Measurements from ENCODE around the gene CPNE5.

Gene CPNE5

DNA sequence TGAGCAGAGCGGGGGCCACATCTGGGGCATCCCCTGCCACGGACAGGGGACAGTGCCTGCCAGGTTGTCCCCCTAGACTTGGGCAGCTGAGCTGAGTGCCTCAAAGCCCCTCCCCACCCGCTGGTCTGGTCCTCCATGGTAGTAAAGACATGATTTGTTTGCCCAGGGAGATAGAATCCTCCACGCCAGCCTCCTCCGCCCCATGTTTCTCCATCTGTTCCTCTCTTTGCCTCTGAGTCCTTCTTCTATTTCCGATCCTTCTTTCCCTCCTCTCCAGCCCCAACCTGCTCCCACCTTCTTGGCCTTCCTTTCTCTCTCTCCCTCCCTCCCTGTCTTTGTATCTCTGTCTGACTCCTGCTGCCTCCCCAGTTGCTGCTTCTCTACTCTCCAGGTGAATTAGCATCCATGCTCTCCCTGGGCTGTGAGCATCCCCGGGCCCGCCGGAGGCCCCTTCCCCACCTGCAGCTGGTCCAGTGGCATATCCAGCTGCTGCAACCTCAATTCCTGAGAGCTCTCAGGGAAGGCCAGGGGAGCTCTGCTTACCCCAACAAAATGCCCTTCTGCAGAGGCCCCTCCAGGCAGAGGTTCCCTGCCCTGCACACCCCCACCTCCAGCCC is 45.8 kb downstream of the CPNE5 start:
- DNase-seq (ENCODE audit: low spot score) = no peak
- Histone ChIP-seq H3K4me3 (no peak overlapping the region), H3K27ac (no peak overlapping the region)
- TF ChIP-seq, protein P1, sequence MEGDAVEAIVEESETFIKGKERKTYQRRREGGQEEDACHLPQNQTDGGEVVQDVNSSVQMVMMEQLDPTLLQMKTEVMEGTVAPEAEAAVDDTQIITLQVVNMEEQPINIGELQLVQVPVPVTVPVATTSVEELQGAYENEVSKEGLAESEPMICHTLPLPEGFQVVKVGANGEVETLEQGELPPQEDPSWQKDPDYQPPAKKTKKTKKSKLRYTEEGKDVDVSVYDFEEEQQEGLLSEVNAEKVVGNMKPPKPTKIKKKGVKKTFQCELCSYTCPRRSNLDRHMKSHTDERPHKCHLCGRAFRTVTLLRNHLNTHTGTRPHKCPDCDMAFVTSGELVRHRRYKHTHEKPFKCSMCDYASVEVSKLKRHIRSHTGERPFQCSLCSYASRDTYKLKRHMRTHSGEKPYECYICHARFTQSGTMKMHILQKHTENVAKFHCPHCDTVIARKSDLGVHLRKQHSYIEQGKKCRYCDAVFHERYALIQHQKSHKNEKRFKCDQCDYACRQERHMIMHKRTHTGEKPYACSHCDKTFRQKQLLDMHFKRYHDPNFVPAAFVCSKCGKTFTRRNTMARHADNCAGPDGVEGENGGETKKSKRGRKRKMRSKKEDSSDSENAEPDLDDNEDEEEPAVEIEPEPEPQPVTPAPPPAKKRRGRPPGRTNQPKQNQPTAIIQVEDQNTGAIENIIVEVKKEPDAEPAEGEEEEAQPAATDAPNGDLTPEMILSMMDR (IDR thresholded peaks at IDR 0.05) = no peak

- Histone ChIP-seq H3K27ac (no peak overlapping the region), H3K4me3 (no peak overlapping the region)
- TF ChIP-seq, protein P1 (IDR thresholded peaks at IDR 0.05) = no peak
- DNase-seq (ENCODE audit: low spot score) = no peak
Observed at GRCh38 chr6:36791521-36792135, 47.6 kb downstream of the CPNE5 start.

DNA sequence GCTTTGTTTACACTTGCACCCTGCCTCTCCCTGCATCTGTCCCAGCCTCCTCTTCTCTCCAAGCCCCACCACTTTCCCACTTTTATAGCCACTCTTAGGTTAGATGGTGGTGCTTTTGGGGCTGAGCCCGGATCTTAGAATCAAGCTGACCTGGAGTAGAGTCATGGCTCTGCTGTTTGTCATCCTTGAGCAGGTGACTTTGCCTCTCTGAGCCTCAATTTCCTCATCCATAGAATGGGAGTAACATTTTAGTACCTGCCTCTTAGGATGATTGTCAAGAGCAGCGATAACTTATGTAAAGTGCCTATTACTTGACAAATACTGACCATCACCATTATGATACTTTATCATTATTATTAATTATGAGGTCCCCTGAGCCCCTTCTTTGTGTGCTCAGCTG is 48.2 kb downstream of the CPNE5 start:
- Histone ChIP-seq H3K27ac (no peak overlapping the region), H3K4me3 (no peak overlapping the region)
- TF ChIP-seq, protein P1 (IDR thresholded peaks at IDR 0.05) = no peak
- DNase-seq (ENCODE audit: low spot score) = no peak

DNA sequence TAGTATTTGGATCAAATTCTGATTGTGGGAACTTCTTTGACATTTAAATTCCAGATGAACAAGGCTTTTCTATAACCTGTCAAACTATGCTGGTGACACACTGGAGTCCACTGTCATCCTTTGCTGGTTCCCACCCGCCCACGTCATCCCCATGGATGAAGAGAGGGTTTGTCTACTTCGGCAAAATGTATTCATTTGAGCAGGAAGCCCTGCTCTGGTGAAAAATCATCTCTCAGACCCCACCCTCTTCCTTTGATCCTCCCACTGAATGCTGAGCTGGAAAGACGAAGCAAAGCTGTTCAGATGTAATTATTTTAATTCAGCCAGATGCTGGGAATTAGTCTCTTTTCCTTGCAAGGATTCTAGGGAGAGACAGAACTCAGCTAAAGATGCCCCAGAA is 50.5 kb downstream of the CPNE5 start:
- Histone ChIP-seq H3K4me3 (no peak overlapping the region), H3K27ac (no peak overlapping the region)
- no peak for DNase-seq (ENCODE audit: low spot score)
- TF ChIP-seq, protein P1 (IDR thresholded peaks at IDR 0.05) = no peak

DNA sequence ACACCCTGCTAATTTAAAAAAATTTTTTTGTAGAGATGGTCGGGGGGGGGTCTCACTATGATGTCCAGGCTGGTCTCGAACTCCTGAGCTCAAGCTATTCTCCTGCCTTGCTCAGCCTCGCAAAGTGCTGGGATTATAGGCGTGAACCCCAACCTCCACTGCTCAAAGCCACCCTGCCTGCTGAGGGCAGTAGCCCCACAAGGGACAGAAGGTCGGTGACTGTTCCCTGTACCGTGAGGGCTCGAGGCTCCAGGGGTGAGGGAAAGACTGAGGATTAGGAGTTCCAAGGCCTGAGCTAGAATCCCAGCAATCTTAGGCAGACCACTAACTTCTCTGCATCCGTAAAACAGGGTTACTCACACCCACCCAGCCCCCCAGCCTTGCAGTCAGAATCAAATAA is 51.1 kb downstream of the CPNE5 start:
- DNase-seq (ENCODE audit: low spot score) = no peak
- no peak overlapping the region for H3K27ac ChIP-seq
- TF ChIP-seq, protein P1 (IDR thresholded peaks at IDR 0.05) = no peak
- no peak overlapping the region for H3K4me3 ChIP-seq

GRCh38 chr6:36787210-36787609 is 52.0 kb downstream of the CPNE5 start:
- TF ChIP-seq, protein P1 (IDR thresholded peaks at IDR 0.05) = no peak
- no peak overlapping the region for H3K27ac ChIP-seq
- no peak for DNase-seq (ENCODE audit: low spot score)
- no peak overlapping the region for H3K4me3 ChIP-seq

DNA sequence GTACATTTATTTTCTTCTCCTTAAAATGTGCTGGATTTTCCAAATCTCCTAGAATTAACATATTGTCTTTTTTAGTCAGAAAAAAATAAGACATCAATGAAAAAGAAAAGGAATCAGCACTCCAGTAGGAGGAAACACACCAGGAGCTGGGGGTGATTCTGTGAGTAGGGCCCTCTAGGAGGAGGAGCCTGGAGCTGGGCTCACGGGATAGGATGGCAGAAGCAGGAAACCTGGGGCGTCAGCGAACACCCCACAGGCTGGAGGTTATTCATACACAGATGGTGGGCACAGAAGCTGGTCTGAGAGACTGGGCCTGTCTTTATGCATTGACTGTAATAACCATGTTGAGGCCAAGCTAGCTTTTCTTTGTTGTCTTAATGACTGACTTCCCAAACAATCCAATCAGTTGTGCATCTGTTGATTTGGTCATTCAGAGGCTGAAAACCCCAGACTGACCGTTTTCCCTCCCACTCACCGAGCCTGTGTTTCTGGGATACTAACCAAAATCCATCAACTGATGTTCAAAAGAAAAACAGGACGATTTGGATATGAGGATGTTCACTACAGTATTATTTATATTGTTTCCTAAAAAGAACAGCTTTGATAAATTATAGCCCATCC is 53.1 kb downstream of the CPNE5 start:
- no peak for DNase-seq (ENCODE audit: low spot score)
- TF ChIP-seq, protein P1 (IDR thresholded peaks at IDR 0.05) = no peak
- H3K27ac ChIP-seq = no peak overlapping the region
- no peak overlapping the region for H3K4me3 ChIP-seq
